A549 (cell line): Measurements from ENCODE around the gene RHOBTB1.

Experiments used
- CEBPB ChIP-seq, 2 experiments: fragments of >200 bp in 1 of 2; sonication (Bioruptor Twin) in 1 of 2; formaldehyde crosslinking in 1 of 2; IDR thresholded peaks; 2 replicates each; pipeline ENCODE4 v1.6.1; 2012 to 2016
- CHD4 ChIP-seq: fragments of 200-600 bp; sonication (generic); IDR thresholded peaks from 2 replicates; pipeline ENCODE4 v1.6.1; 2016; ENCODE audit warnings: antibody characterized with exemption, mild to moderate bottlenecking, borderline replicate concordance
- CTCF ChIP-seq: fragments of >200 bp; sonication (Bioruptor Twin); formaldehyde crosslinking; IDR thresholded peaks from 3 replicates; pipeline ENCODE4 v1.5.1; 2016
- EP300 ChIP-seq, 2 experiments: fragments of >200 bp; sonication (Bioruptor Twin); formaldehyde crosslinking; IDR thresholded peaks; 2 replicates in 1 of 2; 3 replicates in 1 of 2; pipeline ENCODE4 v1.6.1; 2016 to 2017
- MAZ ChIP-seq: fragments of 150-350 bp; IDR thresholded peaks from 2 replicates; pipeline ENCODE4 v1.6.1; 2014; ENCODE audit warnings: antibody characterized with exemption, low read depth, low read length, borderline replicate concordance
- NR3C1 ChIP-seq: fragments of >200 bp; sonication (Bioruptor Twin); formaldehyde crosslinking; IDR thresholded peaks from 3 replicates; pipeline ENCODE4 v1.6.1; 2017
- POLR2A ChIP-seq: IDR thresholded peaks from 2 replicates; pipeline ENCODE4 v1.6.1; 2012; ENCODE audit warnings: mild to moderate bottlenecking, low read length
- SMC3 ChIP-seq: fragments of >200 bp; sonication (Bioruptor Twin); formaldehyde crosslinking; IDR thresholded peaks from 3 replicates; pipeline ENCODE4 v1.6.1; 2018; ENCODE audit warnings: inconsistent platforms
- TF ChIP-seq, protein P1 (sequence below): IDR thresholded peaks from 2 replicates; pipeline ENCODE4 v1.6.1; 2012
- TF ChIP-seq, protein P2 (sequence below): IDR thresholded peaks from 2 replicates; pipeline ENCODE4 v1.6.1; 2012
- TF ChIP-seq, protein P3 (sequence below): fragments of >200 bp; sonication (Bioruptor Twin); formaldehyde crosslinking; IDR thresholded peaks from 3 replicates; pipeline ENCODE4 v1.6.1; 2016
- TF ChIP-seq, protein P4 (sequence below): fragments of 200-600 bp; sonication (generic); IDR thresholded peaks from 2 replicates; pipeline ENCODE4 v1.6.1; 2016; ENCODE audit warnings: antibody characterized with exemption, mild to moderate bottlenecking, moderate library complexity

GRCh38 chr10:60896810-60897209 lies 47.2 kb downstream of the RHOBTB1 start:
- TF ChIP-seq CEBPB (IDR thresholded peaks at IDR 0.05) (no peak), CTCF (no peak), SMC3 (no peak), EP300 (IDR thresholded peaks at IDR 0.05) (no peak), POLR2A (no peak), MAZ (no peak), NR3C1 (no peak), CHD4 (no peak)
- TF ChIP-seq, protein P1, sequence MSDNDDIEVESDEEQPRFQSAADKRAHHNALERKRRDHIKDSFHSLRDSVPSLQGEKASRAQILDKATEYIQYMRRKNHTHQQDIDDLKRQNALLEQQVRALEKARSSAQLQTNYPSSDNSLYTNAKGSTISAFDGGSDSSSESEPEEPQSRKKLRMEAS: no peak
- TF ChIP-seq, protein P2, sequence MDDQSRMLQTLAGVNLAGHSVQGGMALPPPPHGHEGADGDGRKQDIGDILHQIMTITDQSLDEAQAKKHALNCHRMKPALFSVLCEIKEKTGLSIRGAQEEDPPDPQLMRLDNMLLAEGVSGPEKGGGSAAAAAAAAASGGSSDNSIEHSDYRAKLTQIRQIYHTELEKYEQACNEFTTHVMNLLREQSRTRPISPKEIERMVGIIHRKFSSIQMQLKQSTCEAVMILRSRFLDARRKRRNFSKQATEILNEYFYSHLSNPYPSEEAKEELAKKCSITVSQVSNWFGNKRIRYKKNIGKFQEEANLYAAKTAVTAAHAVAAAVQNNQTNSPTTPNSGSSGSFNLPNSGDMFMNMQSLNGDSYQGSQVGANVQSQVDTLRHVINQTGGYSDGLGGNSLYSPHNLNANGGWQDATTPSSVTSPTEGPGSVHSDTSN: no peak
- TF ChIP-seq, protein P3, sequence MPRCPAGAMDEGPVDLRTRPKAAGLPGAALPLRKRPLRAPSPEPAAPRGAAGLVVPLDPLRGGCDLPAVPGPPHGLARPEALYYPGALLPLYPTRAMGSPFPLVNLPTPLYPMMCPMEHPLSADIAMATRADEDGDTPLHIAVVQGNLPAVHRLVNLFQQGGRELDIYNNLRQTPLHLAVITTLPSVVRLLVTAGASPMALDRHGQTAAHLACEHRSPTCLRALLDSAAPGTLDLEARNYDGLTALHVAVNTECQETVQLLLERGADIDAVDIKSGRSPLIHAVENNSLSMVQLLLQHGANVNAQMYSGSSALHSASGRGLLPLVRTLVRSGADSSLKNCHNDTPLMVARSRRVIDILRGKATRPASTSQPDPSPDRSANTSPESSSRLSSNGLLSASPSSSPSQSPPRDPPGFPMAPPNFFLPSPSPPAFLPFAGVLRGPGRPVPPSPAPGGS: no peak
- TF ChIP-seq, protein P4, sequence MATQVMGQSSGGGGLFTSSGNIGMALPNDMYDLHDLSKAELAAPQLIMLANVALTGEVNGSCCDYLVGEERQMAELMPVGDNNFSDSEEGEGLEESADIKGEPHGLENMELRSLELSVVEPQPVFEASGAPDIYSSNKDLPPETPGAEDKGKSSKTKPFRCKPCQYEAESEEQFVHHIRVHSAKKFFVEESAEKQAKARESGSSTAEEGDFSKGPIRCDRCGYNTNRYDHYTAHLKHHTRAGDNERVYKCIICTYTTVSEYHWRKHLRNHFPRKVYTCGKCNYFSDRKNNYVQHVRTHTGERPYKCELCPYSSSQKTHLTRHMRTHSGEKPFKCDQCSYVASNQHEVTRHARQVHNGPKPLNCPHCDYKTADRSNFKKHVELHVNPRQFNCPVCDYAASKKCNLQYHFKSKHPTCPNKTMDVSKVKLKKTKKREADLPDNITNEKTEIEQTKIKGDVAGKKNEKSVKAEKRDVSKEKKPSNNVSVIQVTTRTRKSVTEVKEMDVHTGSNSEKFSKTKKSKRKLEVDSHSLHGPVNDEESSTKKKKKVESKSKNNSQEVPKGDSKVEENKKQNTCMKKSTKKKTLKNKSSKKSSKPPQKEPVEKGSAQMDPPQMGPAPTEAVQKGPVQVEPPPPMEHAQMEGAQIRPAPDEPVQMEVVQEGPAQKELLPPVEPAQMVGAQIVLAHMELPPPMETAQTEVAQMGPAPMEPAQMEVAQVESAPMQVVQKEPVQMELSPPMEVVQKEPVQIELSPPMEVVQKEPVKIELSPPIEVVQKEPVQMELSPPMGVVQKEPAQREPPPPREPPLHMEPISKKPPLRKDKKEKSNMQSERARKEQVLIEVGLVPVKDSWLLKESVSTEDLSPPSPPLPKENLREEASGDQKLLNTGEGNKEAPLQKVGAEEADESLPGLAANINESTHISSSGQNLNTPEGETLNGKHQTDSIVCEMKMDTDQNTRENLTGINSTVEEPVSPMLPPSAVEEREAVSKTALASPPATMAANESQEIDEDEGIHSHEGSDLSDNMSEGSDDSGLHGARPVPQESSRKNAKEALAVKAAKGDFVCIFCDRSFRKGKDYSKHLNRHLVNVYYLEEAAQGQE: no peak
